ENCODE data around the gene SYMPK. TPM values are rescaled to one million over a fixed set of nuclear protein-coding genes. Genes with fewer than 3 reads are reported as not detected.
"Not testable (repeated sequence)": the region's sequence is repeated elsewhere in the genome, so short reads cannot be mapped to it uniquely, and the experiment has no call there.

SYMPK gene
- polyA plus RNA-seq: 10 to 100 TPM; 25.9 to 57.0 (median 36.8) TPM

GRCh38 chr19:45862564-45863334, at the start of gene SYMPK:
Gene SYMPK (minus strand): TSS chr19:45863147. CDS start chr19:45854495, 8,652 bp downstream.
- H3K27ac ChIP-seq (ENCODE audit: low read depth, low read length): peak within 1 kb of the TSS; percentile 22
- 1% methylated on average over 51 to 65 of the region's 65 CpGs for WGBS, 3 donors

DNA sequence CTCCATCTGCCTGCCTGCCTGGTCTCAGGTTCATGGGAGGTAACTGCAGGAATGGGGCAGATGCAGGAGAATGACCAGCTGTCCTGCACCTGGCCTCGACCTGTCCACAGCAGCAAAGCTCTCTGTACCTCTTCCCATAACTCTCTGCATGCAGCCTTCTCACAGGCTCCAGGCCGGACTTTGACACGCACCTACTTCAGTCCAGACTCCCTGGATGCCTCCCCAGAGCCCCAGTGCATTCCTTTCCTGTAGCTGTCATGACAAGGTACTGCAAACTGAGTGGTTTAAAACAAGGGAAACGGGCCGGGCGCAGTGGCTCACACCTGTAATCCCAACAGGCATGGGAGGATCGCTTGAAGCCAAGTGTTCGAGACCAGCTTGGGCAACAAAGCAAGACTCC, 48.3 kb upstream of the SYMPK start:
- WGBS, 3 donors: 62 to 77% (median 69%) methylated on average over 8 of the region's 8 CpGs
- no peak overlapping the region for H3K27ac ChIP-seq (ENCODE audit: low read depth, low read length)

GRCh38 chr19:45908956-45909355, 46.0 kb upstream of the SYMPK start:
- 66 to 78% (median 72%) methylated on average over 5 of the region's 5 CpGs for WGBS, 3 donors
- no peak overlapping the region for H3K27ac ChIP-seq (ENCODE audit: low read depth, low read length)

DNA sequence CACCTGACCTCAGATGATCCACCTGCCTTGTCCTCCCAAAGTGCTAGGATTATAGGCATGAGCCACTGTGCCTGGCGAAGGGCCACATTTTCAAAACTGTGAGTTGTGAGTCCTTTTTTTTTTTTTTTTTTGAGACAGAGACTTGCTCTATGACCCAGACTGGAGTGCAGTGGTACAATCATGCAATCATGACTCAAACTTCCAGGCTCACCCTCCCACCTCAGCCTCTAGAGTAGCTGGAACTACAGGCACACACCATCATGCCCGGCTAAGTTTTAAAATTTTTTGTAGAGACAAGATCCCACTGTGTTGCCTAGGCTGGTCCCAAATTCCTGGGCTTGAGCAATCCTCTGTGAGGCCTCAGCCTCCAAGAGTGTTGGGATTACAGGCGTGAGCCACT, 43.3 kb upstream of the SYMPK start:
- WGBS, 3 donors: 81 to 90% (median 88%) methylated on average over 3 of the region's 3 CpGs
- no peak overlapping the region for H3K27ac ChIP-seq (ENCODE audit: low read depth, low read length)

DNA sequence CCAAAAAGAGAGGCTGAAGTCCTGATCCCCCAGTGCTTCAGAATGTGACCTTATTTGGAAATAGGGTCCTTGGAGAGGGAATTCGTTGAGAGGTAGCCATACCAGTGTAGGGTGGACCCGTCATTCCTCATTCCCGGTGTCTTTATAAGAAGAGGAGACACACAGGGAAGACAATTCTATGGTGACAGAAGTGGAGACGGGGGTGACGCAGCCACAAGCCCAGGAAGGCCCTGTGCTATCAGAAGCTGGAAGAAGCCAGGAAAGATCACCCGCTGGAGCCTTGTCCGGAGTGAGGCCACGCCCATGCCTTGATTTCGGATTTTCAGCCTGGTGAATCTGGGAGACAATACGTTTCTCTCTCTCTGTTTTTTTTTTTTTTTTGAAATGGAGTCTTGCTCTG, 42.1 kb upstream of the SYMPK start:
- whole genome bisulfite sequencing, 3 donors: 81 to 83% (median 81%) methylated on average over 10 of the region's 10 CpGs

GRCh38 chr19:45902651-45903625, 40.0 kb upstream of the SYMPK start:
- WGBS, 3 donors: 1 to 2% (median 2%) methylated on average over 69 to 73 of the region's 73 CpGs
- H3K27ac ChIP-seq (ENCODE audit: low read depth, low read length): no peak overlapping the region

More for the DNA sequence above, 42.1 kb upstream of the SYMPK start:
- no peak overlapping the region for H3K27ac ChIP-seq (ENCODE audit: low read depth, low read length)

DNA sequence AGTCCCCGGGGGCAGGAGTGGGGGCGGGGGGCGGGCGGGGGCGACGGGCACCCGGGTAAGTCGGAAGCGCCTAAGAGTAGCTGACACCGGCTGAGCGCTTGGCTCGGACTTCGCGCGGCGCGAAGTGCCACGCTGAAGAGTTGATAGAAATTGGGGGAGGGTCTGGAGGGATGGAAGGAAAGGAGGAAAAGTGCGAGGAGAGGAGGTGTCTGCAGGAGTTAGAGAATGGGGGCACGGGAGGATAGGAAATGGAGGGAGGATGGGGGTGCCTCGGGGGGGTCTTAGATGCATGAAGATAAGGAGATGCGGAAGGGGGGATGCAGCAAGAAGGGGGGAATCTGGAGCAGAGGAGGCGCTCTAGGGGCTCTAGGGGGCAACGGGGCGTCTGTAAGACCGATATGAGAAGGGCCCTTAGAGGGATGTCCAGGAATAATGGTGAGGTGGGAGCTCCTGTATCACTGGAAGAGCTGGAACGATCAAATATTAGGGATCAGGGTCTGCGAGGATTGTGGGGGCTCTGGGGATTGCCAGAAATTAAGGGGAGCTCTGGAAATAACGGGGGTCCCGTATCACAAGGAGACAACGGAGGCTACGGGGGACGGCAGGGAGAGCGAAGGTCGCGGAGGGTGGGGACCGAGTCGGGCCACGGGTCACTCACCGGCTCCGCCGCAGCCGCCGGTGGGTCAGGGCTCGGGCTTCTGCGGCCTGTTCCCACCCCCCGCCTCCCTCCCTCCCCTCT, 39.1 kb upstream of the SYMPK start, which contains the start of gene MYPOP:
Gene MYPOP (minus strand): TSS at position 702 of the 739 bp plus-strand sequence. CDS start 840 bp downstream, outside the sequence.
- H3K27ac ChIP-seq (ENCODE audit: low read depth, low read length): no peak within 1 kb of the TSS
- WGBS, 3 donors: 0 to 1% (median 1%) methylated on average over 35 to 47 of the region's 47 CpGs

DNA sequence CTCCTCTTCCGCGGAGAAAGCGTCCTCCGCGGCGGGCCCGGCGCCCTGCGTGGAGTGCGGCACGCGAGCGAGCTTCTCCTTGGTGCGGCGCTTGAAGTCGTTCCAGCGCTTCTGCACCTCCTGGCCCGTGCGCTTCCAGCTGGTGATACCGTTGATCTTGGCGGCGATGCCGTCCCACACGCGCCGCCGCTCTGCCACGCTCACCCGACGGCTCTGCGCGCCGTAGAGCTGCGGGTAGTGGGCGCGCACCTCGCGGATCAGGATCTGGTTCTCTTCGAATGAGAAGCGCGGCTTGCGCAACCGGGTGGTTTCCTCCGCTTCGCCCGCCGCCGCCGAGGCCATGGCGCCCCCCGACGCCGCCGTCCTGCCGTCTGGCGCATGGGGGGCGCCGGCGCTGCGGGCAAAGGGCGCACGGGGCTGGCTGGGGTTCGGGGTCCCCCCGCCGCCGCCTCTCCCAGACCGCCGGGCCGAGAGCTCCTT, 38.5 kb upstream of the SYMPK start:
- no peak overlapping the region for H3K27ac ChIP-seq (ENCODE audit: low read depth, low read length)
- WGBS, 3 donors: 7 to 13% (median 11%) methylated on average over 47 to 69 of the region's 69 CpGs

GRCh38 chr19:45900738-45901431, 37.9 kb upstream of the SYMPK start:
- WGBS, 3 donors: 60 to 75% (median 70%) methylated on average over 22 of the region's 22 CpGs
- H3K27ac ChIP-seq (ENCODE audit: low read depth, low read length): no peak overlapping the region

GRCh38 chr19:45899919-45900589, 37.1 kb upstream of the SYMPK start:
- no peak overlapping the region for H3K27ac ChIP-seq (ENCODE audit: low read depth, low read length)
- 88 to 98% (median 97%) methylated on average over 4 of the region's 4 CpGs for WGBS, 3 donors

- H3K27ac ChIP-seq (ENCODE audit: low read depth, low read length): no peak overlapping the region
These were observed 36.3 kb upstream of the SYMPK start for GRCh38 chr19:45899253-45899652.

DNA sequence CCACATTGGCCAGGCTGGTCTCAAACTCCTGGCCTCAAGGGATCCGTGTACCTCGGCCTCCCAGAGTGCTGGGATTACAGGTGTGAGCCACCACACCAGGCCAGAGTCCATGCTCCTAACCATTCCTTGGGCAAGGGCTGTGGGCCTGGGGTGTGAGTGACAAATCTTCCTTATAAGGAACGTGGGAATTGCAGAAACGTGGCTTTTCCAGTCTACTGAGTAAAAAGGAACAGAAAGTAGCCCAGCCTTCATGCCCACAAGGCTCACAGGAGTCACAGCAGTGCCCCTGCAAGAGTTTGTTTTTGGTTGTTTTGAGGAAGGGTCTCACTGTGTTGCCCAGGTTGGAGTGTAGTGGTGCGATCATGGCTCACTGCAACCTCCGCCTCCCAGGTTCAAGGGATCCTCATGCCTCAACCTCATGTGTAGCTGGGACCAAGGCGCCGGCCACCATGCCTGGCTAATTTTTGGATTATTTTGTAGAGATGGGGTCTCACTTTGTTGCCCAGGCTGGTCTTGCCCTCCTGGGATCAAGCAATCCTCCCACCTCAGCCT, 34.4 kb upstream of the SYMPK start:
- no peak overlapping the region for H3K27ac ChIP-seq (ENCODE audit: low read depth, low read length)
- WGBS, 3 donors: 89 to 92% (median 92%) methylated on average over 8 of the region's 8 CpGs

More at GRCh38 chr19:45899253-45899652, 36.3 kb upstream of the SYMPK start:
- 87 to 93% (median 92%) methylated on average over 6 to 7 of the region's 7 CpGs for WGBS, 3 donors

DNA sequence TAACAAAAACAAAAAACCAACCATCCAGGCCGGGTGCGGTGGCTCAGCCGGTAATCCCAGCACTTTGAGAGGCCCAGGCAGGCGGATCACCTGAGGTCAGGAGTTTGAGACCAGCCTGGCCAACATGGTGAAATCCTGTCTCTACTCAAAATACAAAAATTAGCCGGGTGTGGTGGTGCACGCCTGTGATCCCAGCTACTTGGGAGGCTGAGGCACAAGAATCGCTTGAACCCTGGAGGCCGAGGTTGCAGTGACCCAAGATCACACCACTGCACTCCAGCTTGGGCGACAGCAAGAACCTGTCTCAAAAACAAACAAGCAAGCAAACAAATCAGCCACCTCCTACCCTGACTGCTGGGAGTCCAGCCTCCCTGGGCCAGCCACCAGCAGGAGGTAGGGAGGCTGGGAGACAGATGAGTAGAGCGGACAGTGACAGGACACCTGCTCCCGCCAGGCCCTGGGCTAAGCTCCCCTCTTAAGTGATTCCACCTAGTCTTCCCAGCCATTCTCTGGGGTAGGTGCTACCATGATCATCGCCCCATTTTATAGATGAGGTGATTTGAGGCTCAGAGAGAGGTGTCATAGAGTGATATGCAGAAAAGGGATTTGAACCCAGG, 33.1 kb upstream of the SYMPK start:
- 92 to 96% (median 94%) methylated on average over 12 of the region's 12 CpGs for WGBS, 3 donors
- H3K27ac ChIP-seq (ENCODE audit: low read depth, low read length): not testable (repeated sequence)

DNA sequence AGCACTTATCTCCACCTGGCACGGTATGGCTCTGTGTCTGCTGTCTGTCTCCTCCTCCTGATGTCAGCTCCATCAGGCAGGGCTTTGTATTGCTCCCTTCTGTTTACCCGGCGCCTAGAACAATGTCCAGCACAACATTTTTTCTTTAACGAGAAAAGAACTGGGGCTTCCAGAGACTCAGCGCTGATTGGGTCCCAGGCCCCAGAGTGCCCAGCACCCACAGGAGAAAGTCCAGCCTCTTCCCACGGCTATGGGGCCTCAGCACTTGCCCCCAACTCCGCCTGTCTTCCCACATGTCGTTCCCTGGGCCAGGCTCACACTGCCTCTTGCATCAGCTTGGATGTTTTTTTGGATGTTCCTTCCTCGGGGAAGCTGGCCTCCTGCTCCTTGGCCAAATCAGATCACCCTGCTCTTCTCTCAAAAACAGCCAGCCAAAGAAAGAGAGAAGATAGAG, 32.6 kb upstream of the SYMPK start:
- no peak overlapping the region for H3K27ac ChIP-seq (ENCODE audit: low read depth, low read length)
- WGBS, 3 donors: 77 to 88% (median 77%) methylated on average over 9 of the region's 9 CpGs

- WGBS, 3 donors: 86 to 96% (median 88%) methylated on average over 11 to 17 of the region's 17 CpGs
- H3K27ac ChIP-seq (ENCODE audit: low read depth, low read length): no peak overlapping the region
These were observed 27.9 kb upstream of the SYMPK start for GRCh38 chr19:45890877-45891276.

GRCh38 chr19:45889210-45889885, 26.4 kb upstream of the SYMPK start:
- no peak overlapping the region for H3K27ac ChIP-seq (ENCODE audit: low read depth, low read length)
- 62 to 76% (median 76%) methylated on average over 6 of the region's 6 CpGs for WGBS, 3 donors
